Measurements from ENCODE around the gene SEPTIN7. TPM values are rescaled to one million over a fixed set of nuclear protein-coding genes. Genes with fewer than 3 reads are reported as not detected.
"Not testable (repeated sequence)": the region's sequence is repeated elsewhere in the genome, so short reads cannot be mapped to it uniquely, and the experiment has no call there.

Gene SEPTIN7
- 100 to 1,000 TPM; 199 to 206 TPM for total RNA-seq

DNA sequence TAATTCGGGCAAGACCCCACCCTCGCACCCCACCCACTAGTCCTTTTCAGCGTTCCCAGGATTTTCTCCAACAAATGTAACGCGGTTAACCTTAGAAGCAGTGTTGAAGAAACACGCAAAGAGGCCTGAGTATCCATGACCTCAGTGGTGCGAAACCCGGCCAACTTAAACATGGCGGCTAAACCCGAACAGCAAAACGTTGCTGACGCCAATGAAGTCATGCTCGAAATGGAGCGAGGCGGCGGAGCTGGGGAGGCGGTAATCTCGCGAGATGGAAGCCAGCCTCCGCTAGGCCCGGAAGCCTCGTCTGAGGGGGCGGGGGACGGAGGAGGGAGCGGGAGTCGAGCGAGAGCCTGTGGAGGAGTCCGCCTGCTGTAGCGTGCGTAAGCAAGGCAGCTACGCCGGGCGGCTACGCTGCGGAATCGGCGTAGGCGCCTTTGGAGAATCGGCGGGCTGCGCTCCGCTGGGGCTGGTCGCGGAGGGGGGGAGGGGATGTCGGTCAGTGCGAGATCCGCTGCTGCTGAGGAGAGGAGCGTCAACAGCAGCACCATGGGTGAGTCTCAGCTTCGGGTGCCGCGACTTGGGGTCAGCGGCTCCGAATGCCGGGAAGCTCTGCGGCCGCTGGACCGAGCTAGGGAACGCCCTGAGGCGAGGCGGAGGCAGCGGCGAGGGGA is at the start of gene SEPTIN7:
Gene SEPTIN7 (plus strand): TSS at position 340 of the 674 bp plus-strand sequence. CDS start 153 bp downstream, at position 493.
- peaks cover 43% of the 10 kb centered on the region for H3K4me1 Mint-ChIP-seq (ENCODE audit: low read depth)
- peak; percentile 91 for ATAC-seq (replicated peaks in 1 of 2)

GRCh38 chr7:35752742-35753141 is 48.1 kb upstream of the SEPTIN7 start:
- Mint-ChIP-seq H3K4me1 (ENCODE audit: low read depth) (no peaks in the 10 kb centered on the region), H3K27ac (no peak overlapping the region), H3K27me3 (ENCODE audit: low read depth) (no peaks in the 10 kb centered on the region), H3K9me3 (peaks cover 0 to 1% of the 10 kb centered on the region in 2 donors), H3K36me3 (ENCODE audit: insufficient read depth in 2 of 2) (no peaks in the 10 kb centered on the region), H3K4me3 (no peak overlapping the region)
- DNase-seq: no peak
- ATAC-seq (replicated peaks in 1 of 2): no peak

More for the DNA sequence above, at the start of gene SEPTIN7:
- H3K27me3 Mint-ChIP-seq (ENCODE audit: low read depth): no peaks in the 10 kb centered on the region
- H3K4me3 Mint-ChIP-seq: peak within 1 kb of the TSS; percentile 99
- no peaks in the 10 kb centered on the region for H3K9me3 Mint-ChIP-seq
- DNase-seq: peak; percentile 99
- H3K36me3 Mint-ChIP-seq (ENCODE audit: insufficient read depth in 2 of 2): peaks cover 3 to 6% of the 10 kb centered on the region in 2 donors
- peak within 1 kb of the TSS; percentile 99 for H3K27ac Mint-ChIP-seq

- H3K4me3 Mint-ChIP-seq: no peak overlapping the region
- H3K36me3 Mint-ChIP-seq (ENCODE audit: insufficient read depth in 2 of 2): no peaks in the 10 kb centered on the region
- ATAC-seq (replicated peaks in 1 of 2): no peak
- no peak overlapping the region for H3K27ac Mint-ChIP-seq
- DNase-seq: no peak
- H3K4me1 Mint-ChIP-seq (ENCODE audit: low read depth): peaks cover 8% of the 10 kb centered on the region
- no peaks in the 10 kb centered on the region for H3K27me3 Mint-ChIP-seq (ENCODE audit: low read depth)
- peaks cover 0 to 1% of the 10 kb centered on the region in 2 donors for H3K9me3 Mint-ChIP-seq
Observed at GRCh38 chr7:35753761-35754603, 46.9 kb upstream of the SEPTIN7 start.

GRCh38 chr7:35754741-35755140 is 46.1 kb upstream of the SEPTIN7 start:
- no peak overlapping the region for H3K4me3 Mint-ChIP-seq
- H3K4me1 Mint-ChIP-seq (ENCODE audit: low read depth): peaks cover 8% of the 10 kb centered on the region
- H3K27ac Mint-ChIP-seq: no peak overlapping the region
- ATAC-seq (replicated peaks in 1 of 2) (no peak), DNase-seq (no peak)
- no peaks in the 10 kb centered on the region for H3K27me3 Mint-ChIP-seq (ENCODE audit: low read depth)
- no peaks in the 10 kb centered on the region for H3K36me3 Mint-ChIP-seq (ENCODE audit: insufficient read depth in 2 of 2)
- H3K9me3 Mint-ChIP-seq: peaks cover 0 to 1% of the 10 kb centered on the region in 2 donors

- DNase-seq (no peak), ATAC-seq (replicated peaks in 1 of 2) (no peak)
- Mint-ChIP-seq H3K4me1 (ENCODE audit: low read depth) (peaks cover 8% of the 10 kb centered on the region), H3K36me3 (ENCODE audit: insufficient read depth in 2 of 2) (no peaks in the 10 kb centered on the region), H3K27ac (no peak overlapping the region), H3K9me3 (no peaks in the 10 kb centered on the region), H3K27me3 (ENCODE audit: low read depth) (no peaks in the 10 kb centered on the region), H3K4me3 (no peak overlapping the region)
Observed at GRCh38 chr7:35755711-35756110, 45.1 kb upstream of the SEPTIN7 start.

DNA sequence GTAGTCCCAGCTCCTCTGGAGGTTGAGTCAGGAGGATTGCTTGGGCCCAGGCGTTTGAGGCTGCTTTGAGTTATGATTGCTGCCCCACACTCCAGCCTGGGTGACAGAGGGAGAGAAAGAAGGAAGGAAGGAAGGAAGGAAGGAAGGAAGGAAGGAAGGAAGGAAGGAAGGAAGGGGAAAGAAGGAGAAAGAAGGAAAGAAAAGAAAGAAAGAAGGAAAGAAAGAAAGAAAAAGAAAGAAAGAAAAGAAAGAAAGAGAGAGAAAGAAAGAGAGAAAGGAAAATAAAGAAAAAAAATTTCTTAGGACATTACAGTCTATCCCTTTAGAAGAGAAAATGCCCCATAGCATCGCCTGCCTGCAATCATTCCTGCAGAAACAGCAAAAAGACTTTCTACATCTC is 44.4 kb upstream of the SEPTIN7 start:
- H3K36me3 Mint-ChIP-seq (ENCODE audit: insufficient read depth in 2 of 2); H3K9me3 Mint-ChIP-seq; H3K4me1 Mint-ChIP-seq (ENCODE audit: low read depth); DNase-seq; H3K4me3 Mint-ChIP-seq; H3K27me3 Mint-ChIP-seq (ENCODE audit: low read depth); H3K27ac Mint-ChIP-seq; ATAC-seq (replicated peaks in 1 of 2): not testable (repeated sequence)

GRCh38 chr7:35757574-35757973 is 43.3 kb upstream of the SEPTIN7 start:
- H3K36me3 Mint-ChIP-seq (ENCODE audit: insufficient read depth in 2 of 2): no peaks in the 10 kb centered on the region
- H3K27ac Mint-ChIP-seq: no peak overlapping the region
- no peaks in the 10 kb centered on the region for H3K27me3 Mint-ChIP-seq (ENCODE audit: low read depth)
- ATAC-seq (replicated peaks in 1 of 2) (no peak), DNase-seq (no peak)
- H3K9me3 Mint-ChIP-seq: no peaks in the 10 kb centered on the region
- no peak overlapping the region for H3K4me3 Mint-ChIP-seq
- peaks cover 8% of the 10 kb centered on the region for H3K4me1 Mint-ChIP-seq (ENCODE audit: low read depth)

DNA sequence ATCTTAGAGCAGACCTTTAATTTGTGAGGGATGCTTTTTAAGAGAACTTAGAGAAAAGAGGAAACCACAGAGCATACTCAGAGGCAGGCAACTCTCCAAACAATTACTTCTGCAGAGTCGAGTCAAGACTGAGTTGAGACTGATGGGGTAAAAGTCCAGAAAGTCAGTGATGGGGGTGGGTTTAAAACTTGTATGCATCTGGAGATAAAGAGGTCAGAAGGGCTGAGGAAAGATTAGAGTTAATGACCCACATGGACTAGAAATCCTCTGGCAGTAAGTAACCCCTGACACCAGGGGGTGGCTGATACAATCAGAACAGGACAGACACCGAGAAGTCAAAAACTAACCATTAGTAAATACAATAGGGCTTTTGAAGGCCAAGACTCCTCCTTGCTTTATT is 42.4 kb upstream of the SEPTIN7 start:
- Mint-ChIP-seq H3K27ac (no peak overlapping the region), H3K36me3 (ENCODE audit: insufficient read depth in 2 of 2) (no peaks in the 10 kb centered on the region), H3K27me3 (ENCODE audit: low read depth) (no peaks in the 10 kb centered on the region), H3K4me1 (ENCODE audit: low read depth) (peaks cover 8% of the 10 kb centered on the region), H3K9me3 (no peaks in the 10 kb centered on the region), H3K4me3 (no peak overlapping the region)
- ATAC-seq (replicated peaks in 1 of 2): no peak
- DNase-seq: no peak

DNA sequence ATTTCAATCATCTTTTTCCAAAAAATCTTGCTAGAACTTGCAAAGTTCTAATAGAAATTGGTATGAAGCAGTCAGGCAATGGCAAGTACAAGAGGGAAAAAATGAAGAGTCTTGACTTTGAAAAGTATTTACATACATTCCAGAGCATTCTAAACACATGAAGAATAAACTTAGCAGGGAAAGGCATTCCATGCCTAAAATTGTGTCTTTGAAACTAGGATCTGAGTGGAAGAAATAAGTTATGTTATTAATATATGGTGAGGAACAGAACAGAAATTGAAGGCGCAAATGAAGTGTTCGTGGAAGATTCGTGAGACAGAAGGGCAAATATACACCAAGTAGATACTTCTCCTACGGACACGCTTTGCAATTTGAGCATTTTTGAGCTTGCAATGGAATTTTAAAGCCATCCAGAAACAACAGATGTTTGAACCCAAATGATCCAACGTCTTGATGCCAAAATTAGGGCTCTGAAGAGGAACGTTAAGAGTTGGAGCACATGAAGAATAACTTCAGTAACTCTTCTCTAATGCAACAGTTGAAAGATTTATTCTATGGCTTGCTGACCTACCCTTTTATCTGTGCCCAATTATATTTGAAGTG is 40.6 kb upstream of the SEPTIN7 start:
- Mint-ChIP-seq H3K27ac (no peak overlapping the region), H3K36me3 (ENCODE audit: insufficient read depth in 2 of 2) (no peaks in the 10 kb centered on the region), H3K27me3 (ENCODE audit: low read depth) (no peaks in the 10 kb centered on the region), H3K9me3 (no peaks in the 10 kb centered on the region), H3K4me3 (no peak overlapping the region), H3K4me1 (ENCODE audit: low read depth) (peaks cover 8% of the 10 kb centered on the region)
- DNase-seq: no peak
- ATAC-seq (replicated peaks in 1 of 2): no peak

- Mint-ChIP-seq H3K36me3 (ENCODE audit: insufficient read depth in 2 of 2) (no peaks in the 10 kb centered on the region), H3K9me3 (no peaks in the 10 kb centered on the region), H3K27ac (no peak overlapping the region), H3K4me3 (no peak overlapping the region), H3K4me1 (ENCODE audit: low read depth) (peaks cover 8% of the 10 kb centered on the region), H3K27me3 (ENCODE audit: low read depth) (no peaks in the 10 kb centered on the region)
- no peak for ATAC-seq (replicated peaks in 1 of 2)
- no peak for DNase-seq
Observed at GRCh38 chr7:35761871-35762677, 38.8 kb upstream of the SEPTIN7 start.

DNA sequence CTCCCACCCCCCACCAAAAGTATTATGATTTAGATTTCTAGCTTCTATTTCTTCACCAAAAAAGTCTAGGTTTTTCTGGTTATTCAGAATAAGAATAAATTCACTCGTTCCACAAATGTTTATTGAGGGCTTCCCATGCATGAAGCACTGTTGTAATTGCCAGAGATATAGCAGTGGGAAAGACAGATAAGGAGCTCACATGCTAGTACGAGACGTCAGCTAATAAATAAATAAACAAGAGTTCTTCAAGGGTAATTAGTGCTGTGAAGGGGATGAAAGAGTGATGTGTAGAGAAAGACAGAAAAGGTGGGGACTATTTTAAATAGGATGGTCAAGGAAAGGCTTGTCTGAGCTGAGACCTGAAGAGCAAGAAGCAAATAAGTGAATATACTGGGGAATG is 38.1 kb upstream of the SEPTIN7 start:
- no peak for ATAC-seq (replicated peaks in 1 of 2)
- Mint-ChIP-seq H3K36me3 (ENCODE audit: insufficient read depth in 2 of 2) (no peaks in the 10 kb centered on the region), H3K27ac (no peak overlapping the region)

GRCh38 chr7:35768346-35768745 is 32.5 kb upstream of the SEPTIN7 start:
- H3K36me3 Mint-ChIP-seq (ENCODE audit: insufficient read depth in 2 of 2): no peaks in the 10 kb centered on the region
- no peaks in the 10 kb centered on the region for H3K27me3 Mint-ChIP-seq (ENCODE audit: low read depth)
- no peaks in the 10 kb centered on the region for H3K4me1 Mint-ChIP-seq (ENCODE audit: low read depth)
- ATAC-seq (replicated peaks in 1 of 2) (no peak), DNase-seq (no peak)
- no peaks in the 10 kb centered on the region for H3K9me3 Mint-ChIP-seq
- H3K4me3 Mint-ChIP-seq: no peak overlapping the region
- no peak overlapping the region for H3K27ac Mint-ChIP-seq

More for the DNA sequence above, 38.1 kb upstream of the SEPTIN7 start:
- H3K4me3 Mint-ChIP-seq: no peak overlapping the region
- DNase-seq: no peak
- H3K27me3 Mint-ChIP-seq (ENCODE audit: low read depth): no peaks in the 10 kb centered on the region
- H3K9me3 Mint-ChIP-seq: no peaks in the 10 kb centered on the region
- peaks cover 8% of the 10 kb centered on the region for H3K4me1 Mint-ChIP-seq (ENCODE audit: low read depth)

GRCh38 chr7:35771776-35772175 is 29.1 kb upstream of the SEPTIN7 start:
- no peaks in the 10 kb centered on the region for H3K36me3 Mint-ChIP-seq (ENCODE audit: insufficient read depth in 2 of 2)
- ATAC-seq (replicated peaks in 1 of 2): no peak

More at GRCh38 chr7:35771776-35772175, 29.1 kb upstream of the SEPTIN7 start:
- Mint-ChIP-seq H3K27ac (no peak overlapping the region), H3K4me3 (no peak overlapping the region), H3K9me3 (no peaks in the 10 kb centered on the region), H3K4me1 (ENCODE audit: low read depth) (no peaks in the 10 kb centered on the region), H3K27me3 (ENCODE audit: low read depth) (no peaks in the 10 kb centered on the region)
- no peak for DNase-seq
